ENCODE measurements around the gene ZNF143.
"Not testable (repeated sequence)": the region's sequence is repeated elsewhere in the genome, so short reads cannot be mapped to it uniquely, and the experiment has no call there.

ZNF143 gene

GRCh38 chr11:9460322-9461062 lies at the start of gene ZNF143:
TSS of gene ZNF143 (plus strand) at chr11:9461012. CDS start at chr11:9471309, 10,297 bp downstream.
- peak; percentile 100 for DNase-seq (ENCODE audit: low spot score)

DNA sequence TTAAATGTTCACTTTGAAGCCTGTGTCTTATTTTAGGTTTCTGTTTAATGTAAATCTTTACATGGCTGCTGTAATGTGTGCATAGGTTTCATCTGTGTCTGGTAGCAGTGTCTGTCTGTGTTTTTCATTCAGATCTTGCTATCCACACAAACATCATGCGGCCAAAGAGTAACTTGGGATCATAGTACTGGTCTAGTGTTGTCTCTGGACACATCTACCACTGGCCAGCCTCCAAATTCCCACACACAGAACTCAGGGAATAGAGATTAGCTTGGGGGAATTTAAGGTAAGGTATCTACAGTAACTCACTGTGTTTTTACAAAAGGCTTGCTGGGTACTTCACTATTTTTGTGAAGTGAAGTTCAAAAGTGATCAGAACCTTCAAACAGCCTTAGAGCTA lies 32.1 kb upstream of the ZNF143 start:
- no peak for DNase-seq (ENCODE audit: low spot score)

DNA sequence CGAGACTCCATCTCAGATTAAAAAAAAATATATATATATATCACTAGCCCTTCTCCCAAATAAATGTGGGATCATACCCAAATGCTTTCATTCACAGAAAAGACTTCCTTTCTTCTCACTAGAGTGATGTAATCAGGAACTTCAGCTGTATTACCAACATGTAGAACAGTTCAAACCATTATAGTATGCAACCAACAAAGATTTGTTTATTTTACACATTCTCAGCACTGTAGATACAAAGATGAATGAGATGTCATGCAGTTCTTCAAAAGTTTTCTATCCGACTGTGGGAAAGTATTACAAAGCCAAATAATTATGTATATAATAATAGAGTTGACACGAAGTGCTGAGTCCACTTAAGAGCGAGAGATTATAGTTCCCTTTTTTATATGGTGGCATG lies 22.2 kb upstream of the ZNF143 start:
- no peak for DNase-seq (ENCODE audit: low spot score)

DNA sequence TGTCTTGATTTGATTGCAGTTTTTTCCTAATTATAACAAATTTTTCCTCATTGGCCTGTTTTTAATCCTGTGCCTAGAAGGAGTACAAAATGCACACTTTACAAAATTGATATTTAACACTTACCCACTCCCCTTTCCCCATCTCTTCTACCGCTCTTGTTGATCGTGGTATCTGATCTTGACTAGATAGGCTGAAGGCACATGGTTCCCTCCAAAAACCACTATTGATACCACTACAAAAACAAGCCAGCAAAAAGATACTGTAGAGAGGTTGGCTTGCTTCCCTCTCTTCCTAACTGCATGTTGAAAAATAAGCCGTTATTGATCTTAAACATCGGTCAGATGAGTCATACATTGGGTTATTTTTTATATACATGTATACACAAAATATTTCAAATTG lies 14.6 kb upstream of the ZNF143 start:
- DNase-seq (ENCODE audit: low spot score), result no peak

DNA sequence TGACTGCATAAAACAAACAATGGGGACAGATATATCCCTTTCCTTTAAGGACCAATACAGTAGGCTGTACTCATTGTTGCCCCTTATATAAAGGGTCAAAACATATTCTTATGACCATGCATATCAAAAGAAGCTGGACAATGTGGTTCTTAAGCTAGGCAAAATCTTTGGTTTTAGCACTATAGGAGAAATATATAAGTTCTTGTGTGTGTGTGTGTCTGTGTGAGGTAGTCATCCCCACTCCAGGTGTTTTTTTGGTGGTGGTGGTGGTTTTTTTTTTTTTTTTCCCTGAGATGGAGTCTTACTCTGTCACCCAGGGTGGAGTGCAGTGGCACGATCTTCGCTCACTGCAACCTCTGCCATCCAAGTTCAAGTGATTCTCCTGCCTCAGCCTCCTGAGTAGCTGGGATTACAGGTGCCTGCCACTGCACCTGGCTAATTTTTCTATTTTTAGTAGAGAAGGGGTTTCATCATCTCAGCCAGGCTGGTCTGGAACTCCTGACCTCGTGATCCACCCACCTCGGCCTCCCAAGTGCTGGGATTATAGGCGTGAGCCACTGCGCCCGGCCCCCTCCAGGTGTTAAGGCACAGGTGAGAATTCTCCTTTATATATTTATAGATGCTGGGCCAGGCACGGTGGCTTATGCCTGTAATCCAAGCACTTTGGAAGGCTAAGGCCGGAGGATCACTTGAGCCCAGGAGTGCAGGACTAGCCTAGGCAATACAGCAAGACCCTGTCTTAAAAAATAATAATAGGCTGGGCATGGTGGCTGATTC lies 12.0 kb upstream of the ZNF143 start:
- DNase-seq (ENCODE audit: low spot score), result no peak

DNA sequence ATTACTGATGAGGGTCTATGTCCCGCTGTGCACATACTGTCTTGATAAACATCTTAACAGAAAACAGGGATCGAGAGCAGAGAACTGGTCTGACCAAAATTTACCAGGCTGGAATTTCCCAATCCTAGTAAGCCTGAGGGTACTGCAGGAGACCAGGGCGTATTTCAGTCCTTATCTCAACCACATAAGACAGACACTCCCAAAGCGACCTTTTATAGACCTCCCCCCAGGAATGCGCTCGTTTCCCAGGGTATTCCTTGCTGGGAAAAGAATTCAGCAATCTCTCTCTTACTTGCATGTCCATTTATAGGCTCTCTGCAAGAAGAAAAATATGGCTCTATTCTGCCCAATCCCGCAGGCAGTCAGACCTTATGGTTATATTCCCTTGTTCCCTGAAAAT lies 8.8 kb upstream of the ZNF143 start:
- DNase-seq (ENCODE audit: low spot score), result not testable (repeated sequence)

- no peak for DNase-seq (ENCODE audit: low spot score)
Measured at GRCh38 chr11:9455722-9456121, 5.1 kb upstream of the ZNF143 start.

DNA sequence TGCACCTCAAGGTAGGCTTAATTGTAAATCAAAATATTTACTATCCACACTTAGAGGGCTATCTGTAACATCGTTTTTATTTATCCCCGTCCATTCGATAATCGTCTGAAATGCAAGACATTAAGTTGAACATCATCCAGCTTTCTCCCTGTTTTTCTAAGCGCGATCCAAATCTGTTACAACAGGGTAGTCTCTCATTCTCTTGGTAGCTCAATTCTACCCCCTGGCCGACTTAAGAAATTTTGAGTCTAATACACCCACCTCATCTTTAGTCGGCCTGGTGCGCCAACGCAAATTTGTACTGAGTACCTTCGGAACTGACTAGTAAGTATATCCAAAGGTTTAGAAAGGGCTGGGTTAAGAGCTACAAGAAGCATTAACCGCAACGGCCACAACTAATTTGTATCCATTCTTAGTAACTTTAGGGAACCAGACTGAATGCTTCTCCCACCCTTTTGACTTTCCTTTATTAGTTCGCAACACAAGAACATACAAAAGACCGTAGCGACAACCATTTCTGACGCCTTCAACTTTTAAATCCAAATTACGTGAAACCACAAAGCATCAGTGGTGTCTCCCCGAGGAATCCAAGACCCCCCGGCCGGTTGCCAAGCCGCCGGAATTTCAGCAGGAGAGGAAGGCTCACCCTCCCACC lies 1.0 kb upstream of the ZNF143 start:
- peak; percentile 80 for DNase-seq (ENCODE audit: low spot score)

DNA sequence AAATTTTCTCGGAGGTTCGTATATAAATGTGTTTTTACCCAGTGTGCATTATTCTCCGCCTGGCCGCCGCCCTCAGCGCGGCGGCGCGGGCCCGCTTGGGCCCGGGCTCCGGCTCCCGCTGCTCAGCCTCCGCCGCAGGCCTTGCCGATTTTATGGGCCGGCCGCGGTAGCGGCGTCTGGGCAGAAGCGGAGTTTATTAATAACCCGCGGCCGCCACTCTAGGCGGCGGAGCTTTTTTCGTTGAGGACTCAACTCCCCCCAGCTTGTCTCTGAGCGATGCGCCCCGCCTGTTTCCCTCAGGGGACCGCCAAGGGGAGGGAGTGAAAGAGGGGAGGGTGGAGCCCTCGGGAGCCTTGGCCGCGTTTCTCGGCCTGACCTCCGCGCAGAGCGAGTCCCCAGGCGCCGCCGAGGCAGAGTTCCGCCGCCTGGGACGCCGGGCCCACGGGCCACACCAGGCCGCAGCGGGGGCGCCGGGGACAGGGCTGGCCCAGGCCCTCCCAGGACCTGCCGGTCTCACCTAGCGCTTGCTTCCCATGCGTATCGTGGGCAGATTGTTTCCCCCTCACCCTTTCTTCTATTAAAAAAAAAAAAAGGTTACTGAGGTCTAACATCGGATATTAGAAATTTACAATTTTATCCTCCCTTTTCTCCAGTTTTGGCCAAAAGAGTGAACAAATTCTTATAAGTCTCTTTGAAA lies 399 bp downstream of the ZNF143 start:
- DNase-seq (ENCODE audit: low spot score), result peak; percentile 83

DNA sequence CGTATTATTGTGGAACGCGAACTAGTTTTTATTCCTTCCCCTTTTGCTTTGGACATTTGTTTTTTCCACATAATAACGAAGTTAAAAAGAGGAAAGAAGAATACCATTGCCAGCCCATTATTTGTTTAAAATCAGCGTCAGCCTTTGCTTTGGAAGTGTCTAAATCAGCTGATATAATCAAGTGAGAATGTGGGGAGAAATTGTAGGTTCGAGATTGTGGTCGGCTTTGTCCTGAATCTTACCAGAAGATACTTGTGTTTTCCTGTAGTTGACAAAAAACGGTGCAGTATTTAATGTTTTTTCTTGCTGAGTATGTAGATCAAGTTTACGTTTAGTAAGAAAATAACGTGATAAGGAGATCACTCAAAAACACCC lies 935 bp downstream of the ZNF143 start:
- DNase-seq (ENCODE audit: low spot score), result peak; percentile 47

DNA sequence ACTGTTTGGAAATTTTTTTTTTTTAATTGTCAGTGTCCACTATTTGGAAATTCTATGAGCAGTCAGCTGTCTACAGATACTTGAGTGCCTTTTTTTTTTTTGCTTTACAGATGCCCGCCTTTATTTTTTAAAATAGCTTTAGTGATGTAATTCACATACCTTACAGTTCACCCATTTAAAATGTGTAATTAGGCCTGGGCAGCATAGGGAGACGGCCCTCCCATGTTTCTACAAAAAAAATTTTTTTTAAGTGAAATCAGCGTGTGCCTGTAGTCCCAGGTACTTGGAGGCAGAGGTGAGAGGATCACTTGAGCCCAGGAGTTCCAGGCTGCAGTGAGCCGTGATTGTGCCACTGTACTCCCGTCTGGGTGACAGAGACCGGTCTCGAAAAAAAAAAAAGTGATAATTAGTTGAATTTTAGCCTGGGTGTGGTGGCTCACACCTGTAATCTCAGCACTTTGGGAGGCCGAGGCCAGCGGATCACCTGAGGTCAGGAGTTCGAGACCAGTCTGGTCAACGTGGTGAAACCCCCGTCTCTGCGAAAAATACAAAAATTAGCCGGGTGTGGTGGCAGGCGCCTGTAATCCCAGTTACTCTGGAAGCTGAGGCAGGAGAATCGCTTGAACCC lies 1.5 kb downstream of the ZNF143 start:
- DNase-seq (ENCODE audit: low spot score), result peak; percentile 20

GRCh38 chr11:9462806-9463537 lies 2.2 kb downstream of the ZNF143 start:
- DNase-seq (ENCODE audit: low spot score), result no peak

DNA sequence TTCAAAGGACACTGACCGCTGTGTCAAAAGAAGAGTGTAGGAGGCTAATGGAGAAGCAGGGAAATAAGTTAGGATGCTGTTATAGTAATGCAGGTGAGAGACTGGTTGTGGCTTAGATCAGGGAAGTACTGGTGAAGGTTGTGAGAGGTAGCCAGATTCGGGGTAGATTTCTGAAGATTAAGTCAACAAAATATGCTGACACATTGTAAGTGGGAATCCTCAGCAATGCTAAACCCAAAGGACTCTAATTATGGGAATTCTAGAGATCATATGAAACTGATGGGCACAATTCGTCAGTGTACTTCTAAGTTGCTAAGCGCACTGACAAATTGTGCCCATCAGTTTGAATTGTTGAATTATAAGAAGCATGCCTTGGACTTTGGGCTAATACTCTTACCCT lies 10.0 kb downstream of the ZNF143 start:
- no peak for DNase-seq (ENCODE audit: low spot score)

- DNase-seq (ENCODE audit: low spot score), result no peak
Measured at GRCh38 chr11:9473408-9473807, 12.6 kb downstream of the ZNF143 start.

- no peak for DNase-seq (ENCODE audit: low spot score)
Measured at GRCh38 chr11:9479899-9480298, 19.1 kb downstream of the ZNF143 start.

- DNase-seq (ENCODE audit: low spot score), result no peak
Measured at GRCh38 chr11:9489080-9489765, 28.4 kb downstream of the ZNF143 start.

GRCh38 chr11:9490376-9490775 lies 29.6 kb downstream of the ZNF143 start:
- no peak for DNase-seq (ENCODE audit: low spot score)

DNA sequence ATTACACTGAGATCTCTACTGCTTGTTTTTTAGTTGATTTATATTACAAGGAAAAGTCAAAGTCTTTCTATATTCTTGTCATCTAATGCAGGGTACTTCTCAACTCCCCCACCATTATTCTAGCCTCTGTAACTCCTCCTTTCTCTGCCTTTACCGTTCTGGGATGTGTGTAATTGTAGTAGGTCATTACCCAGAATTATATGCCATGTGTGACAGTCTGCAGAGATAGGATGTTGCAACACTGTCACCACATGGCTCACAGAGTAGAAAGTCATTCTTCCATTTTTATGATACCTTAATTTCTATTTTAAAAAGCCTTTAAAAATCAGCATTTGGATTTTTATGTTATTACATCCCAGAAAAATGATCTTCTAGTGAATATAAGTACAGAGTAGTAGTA lies 32.7 kb downstream of the ZNF143 start:
- no peak for DNase-seq (ENCODE audit: low spot score)

- DNase-seq (ENCODE audit: low spot score), result no peak
Measured at GRCh38 chr11:9494316-9494715, 33.5 kb downstream of the ZNF143 start.

- no peak for DNase-seq (ENCODE audit: low spot score)
Measured at GRCh38 chr11:9495803-9496514, 35.1 kb downstream of the ZNF143 start.
